Activated CD4-positive, alpha-beta T cell treated with anti-CD3 and anti-CD28 coated beads for 1 hour (primary cell): ENCODE measurements around the gene STARD3.

Experiments
- DNase-seq: peaks from one replicate; pipeline ENCODE4 v3.0.0-alpha.2; 2020

The STARD3 gene

DNA sequence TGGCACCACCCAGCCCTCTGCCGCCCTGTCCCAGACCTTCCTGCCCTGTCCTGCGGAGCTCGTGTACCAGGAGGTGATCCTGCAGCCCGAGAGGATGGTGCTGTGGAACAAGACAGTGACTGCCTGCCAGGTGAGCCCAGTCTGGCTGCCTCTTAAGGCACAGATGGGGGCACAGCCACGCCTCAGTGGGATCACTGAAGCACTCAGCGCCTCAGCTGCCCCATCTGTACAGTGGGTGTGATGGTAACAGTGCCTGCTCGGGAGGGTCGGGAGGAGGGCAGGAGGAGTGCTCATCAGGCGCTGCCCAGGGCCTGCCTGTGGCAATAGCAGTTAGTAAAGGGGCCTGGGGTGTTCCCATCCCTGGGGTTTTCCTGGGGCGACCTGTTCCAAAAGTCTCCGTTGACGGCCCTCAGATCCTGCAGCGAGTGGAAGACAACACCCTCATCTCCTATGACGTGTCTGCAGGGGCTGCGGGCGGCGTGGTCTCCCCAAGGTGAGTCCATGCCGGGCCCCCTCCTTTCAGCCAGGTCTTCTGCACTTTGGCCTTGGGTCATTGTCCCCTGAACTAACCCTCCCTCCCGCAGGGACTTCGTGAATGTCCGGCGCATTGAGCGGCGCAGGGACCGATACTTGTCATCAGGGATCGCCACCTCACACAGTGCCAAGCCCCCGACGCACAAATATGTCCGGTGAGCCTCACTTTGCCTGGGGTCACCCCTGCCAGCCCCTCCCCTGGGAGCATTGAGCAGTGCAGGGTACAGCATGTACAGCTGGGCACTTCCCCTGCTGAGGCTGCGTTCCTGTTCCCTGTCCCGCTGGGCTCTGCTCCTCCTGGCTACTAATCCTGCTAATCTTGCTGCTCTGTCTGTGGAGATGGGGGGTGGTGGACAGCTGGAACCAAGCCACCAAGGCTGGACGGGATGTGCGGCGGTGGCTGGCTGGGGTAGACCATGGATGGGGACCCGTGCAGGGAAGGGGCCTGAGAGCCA, 23.7 kb downstream of the STARD3 start:
- DNase-seq: no peak

DNA sequence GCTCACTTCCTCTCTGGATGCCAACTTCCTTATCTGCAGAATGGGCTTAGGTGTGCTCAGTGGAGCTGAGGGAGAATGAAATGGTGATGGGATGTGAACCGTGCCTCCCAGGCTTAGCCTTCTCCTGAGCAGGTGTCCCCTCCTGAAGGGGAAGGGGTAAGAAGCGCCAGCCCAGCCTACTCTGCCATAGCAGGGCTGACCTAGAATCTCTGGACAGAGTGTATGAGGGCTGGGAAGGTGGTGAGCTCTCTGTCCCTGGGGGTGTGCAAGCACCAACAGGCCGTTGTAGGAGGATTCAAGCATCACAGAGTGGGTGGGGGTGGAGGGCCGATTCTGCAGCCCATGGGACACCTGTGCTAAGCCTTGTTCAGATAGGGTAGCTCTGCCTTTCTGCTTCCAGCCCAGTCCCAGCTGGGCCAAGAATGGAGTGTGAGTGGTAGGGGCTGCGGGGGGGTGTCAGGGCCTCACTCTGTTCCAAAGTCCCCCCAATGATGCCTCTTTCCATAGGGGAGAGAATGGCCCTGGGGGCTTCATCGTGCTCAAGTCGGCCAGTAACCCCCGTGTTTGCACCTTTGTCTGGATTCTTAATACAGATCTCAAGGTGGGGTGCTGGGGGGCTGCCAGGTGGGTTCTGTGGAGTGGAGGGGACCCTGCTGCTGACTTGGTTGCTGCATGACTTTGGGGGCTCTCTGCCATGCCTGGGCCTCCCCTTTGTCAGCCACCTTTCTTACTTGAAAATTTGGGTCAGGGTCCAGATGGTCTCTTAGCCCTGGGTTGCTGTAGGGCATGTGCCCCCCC, 25.0 kb downstream of the STARD3 start:
- DNase-seq: no peak

DNA sequence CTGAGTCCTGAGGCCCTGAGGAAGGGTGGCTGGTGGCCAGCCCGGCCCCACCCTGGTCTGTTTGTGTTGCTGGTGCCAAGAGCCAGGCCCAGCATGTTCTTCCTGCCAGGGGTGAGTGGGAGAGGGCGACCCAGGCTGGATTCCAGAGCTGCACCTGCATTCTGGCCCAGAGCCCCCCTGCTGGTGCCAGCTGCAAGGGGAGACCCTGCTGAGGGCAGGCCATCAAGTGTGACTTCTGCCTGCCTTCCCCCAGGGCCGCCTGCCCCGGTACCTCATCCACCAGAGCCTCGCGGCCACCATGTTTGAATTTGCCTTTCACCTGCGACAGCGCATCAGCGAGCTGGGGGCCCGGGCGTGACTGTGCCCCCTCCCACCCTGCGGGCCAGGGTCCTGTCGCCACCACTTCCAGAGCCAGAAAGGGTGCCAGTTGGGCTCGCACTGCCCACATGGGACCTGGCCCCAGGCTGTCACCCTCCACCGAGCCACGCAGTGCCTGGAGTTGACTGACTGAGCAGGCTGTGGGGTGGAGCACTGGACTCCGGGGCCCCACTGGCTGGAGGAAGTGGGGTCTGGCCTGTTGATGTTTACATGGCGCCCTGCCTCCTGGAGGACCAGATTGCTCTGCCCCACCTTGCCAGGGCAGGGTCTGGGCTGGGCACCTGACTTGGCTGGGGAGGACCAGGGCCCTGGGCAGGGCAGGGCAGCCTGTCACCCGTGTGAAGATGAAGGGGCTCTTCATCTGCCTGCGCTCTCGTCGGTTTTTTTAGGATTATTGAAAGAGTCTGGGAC, 25.8 kb downstream of the STARD3 start:
- DNase-seq: no peak

DNA sequence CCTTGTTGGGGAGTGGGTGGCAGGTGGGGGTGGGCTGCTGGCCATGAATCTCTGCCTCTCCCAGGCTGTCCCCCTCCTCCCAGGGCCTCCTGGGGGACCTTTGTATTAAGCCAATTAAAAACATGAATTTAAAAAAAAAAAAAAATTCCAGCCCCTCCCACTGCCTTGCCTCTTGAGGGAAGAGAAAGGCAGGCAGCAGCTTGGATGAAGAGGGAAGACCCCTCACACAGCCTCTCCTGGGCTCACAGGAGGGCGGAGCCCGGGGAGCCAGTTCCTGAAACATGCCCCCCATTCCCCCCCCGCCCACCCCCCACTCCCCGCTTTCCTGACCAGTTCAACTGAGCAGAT, 26.4 kb downstream of the STARD3 start:
- DNase-seq: no peak

DNA sequence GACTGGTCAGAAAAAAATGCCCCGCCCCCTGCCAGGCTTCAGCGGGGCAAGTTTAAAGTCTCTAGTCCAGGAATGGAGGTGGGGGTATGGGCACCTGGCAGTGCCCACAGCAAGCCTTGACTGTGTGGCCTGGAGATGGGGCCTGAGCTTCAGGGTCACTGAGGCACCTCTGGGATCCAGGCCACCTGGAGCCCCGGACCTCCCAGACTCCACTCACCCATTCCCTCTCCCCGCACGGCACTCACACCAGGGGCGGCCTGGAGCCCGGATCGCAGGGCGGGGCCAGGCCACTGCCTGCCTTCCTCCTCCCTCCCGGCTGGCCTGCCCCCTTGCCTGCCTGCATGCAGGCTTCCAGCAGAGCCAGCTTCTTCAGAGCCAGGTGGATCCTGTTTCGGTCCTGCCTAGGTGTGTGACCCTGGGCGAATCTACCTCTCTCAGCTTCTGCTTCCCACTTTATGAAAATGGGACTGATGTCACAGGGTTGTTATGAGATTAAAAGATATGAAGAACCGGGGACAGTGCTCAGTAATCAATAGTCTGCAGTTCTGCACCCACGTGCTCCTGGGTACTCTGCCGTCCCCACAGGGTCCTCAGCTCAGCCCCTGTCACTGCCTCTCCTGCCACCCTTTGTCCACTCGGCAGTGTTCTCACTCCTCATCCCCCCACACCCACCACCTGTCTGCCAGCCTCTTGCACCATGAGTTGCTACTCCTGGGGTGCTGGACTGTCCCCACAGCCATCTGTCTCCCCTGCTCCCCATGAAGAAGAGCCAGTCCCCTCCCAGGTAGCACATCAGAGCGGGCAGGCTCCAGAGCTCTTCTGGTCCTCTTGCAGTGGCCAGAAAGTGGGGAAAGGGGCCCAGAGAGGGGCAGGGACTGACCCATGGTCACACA, 27.0 kb downstream of the STARD3 start:
- DNase-seq: no peak

DNA sequence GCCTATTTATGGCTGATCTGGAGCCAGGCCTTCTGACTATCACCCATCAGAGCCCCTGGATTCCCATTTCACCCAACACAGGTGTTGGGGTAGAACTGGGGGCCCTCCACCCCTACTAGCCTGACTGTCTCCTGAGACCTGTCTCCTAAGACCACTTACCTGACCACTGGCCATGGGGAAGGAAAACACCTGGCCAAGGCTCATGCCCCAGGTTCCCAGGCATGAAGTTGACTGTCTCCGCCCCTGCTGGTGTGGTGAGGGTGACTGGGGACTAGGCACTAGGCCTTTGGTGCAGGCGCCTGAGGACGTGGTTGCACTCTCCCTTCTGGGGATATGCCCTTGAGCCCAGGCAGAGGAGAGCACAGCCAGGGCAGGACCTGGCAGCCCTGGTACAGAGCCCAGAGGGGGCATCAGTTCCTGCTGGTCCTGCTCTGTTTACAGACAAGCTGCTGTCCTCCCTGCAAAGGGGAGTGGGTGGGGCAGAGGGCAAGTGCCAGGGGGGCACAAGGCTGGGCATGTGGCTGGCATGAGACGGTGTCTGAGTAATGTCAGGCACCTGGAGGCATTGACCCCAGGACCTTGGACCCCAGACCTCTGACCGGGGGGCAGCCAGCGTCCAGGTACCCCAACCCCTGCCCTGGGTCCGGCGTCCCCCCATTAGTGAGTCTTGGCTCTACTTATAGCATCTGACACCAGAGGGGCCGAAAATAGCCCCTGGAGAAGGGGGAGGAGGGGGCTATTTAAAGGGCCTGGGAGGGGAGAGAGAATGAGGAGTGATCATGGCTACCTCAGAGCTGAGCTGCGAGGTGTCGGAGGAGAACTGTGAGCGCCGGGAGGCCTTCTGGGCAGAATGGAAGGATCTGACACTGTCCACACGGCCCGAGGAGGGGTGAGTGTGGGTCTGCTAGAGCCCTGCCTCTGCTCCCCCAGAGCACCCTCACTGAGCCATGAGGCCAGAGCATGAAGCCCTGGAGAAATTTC, 27.9 kb downstream of the STARD3 start, which contains the start of gene TCAP:
Gene TCAP, plus strand, starts transcription at position 769 of the 981 bp plus-strand sequence. Its CDS starts 11 bp downstream, at position 780.
- no peak for DNase-seq

DNA sequence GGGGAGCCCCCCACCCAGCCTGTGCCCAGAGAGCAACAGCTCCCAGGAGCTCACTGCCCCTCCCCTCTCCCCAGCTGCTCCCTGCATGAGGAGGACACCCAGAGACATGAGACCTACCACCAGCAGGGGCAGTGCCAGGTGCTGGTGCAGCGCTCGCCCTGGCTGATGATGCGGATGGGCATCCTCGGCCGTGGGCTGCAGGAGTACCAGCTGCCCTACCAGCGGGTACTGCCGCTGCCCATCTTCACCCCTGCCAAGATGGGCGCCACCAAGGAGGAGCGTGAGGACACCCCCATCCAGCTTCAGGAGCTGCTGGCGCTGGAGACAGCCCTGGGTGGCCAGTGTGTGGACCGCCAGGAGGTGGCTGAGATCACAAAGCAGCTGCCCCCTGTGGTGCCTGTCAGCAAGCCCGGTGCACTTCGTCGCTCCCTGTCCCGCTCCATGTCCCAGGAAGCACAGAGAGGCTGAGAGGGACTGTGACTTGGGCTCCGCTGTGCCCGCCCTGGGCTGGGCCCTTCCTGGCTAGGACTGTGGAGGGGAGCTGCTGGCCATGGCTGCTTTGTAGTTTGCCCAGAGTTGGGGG, 28.8 kb downstream of the STARD3 start:
- no peak for DNase-seq

DNA sequence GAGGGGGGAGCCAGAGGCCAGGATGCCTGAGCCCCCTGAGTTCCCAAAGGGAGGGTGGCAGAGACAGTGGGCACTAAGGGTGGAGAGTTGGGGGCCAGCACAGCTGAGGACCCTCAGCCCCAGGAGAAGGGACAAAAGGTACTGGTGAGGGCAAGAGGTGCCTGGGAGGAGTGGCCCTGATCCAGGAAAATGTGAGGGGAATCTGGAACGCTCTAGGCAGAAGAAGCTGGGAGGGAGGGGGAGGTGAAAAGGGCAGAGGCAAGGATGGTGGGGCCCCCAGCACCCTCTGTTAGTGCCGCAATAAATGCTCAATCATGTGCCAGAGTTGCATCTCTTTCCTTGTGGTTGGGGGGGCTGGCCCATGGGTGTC, 29.3 kb downstream of the STARD3 start:
- no peak for DNase-seq

- DNase-seq: no peak
These were observed 29.8 kb downstream of the STARD3 start for GRCh38 chr17:39666601-39667261.

GRCh38 chr17:39667262-39667944, 30.5 kb downstream of the STARD3 start:
- DNase-seq: no peak

DNA sequence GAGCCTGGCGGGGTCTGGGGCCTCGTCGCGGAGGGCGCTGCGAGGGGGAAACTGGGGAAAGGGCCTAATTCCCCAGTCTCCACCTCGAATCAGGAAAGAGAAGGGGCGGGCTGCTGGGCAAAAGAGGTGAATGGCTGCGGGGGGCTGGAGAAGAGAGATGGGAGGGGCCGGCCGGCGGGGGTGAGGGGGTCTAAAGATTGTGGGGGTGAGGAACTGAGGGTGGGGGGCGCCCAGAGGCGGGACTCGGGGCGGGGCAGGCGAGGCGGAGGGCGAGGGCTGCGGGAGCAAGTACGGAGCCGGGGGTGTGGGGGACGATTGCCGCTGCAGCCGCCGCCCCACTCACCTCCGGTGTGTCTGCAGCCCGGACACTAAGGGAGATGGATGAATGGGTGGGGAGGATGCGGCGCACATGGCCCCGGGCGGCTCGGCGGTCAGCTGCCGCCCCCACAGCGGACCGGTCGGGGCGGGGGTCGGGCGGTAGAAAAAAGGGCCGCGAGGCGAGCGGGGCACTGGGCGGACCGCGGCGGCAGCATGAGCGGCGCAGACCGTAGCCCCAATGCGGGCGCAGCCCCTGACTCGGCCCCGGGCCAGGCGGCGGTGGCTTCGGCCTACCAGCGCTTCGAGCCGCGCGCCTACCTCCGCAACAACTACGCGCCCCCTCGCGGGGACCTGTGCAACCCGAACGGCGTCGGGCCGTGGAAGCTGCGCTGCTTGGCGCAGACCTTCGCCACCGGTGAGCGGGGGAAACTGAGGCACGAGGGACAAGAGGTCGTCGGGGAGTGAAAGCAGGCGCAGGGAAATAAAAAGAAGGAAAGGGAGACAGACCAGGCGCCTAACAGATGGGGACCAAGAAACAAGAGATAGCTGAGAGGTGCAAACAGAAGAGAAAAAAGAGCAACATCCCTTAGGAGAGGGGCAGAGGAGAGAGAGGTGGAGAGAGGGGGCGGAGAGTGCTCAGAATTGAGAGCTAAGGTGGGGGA, 31.3 kb downstream of the STARD3 start, which contains the start of gene PNMT:
Gene PNMT, plus strand, starts transcription at position 509 of the 980 bp plus-strand sequence. Its CDS starts 23 bp downstream, at position 532.
- DNase-seq: peak; percentile 54

GRCh38 chr17:39669897-39670735, 33.2 kb downstream of the STARD3 start:
- DNase-seq: no peak

DNA sequence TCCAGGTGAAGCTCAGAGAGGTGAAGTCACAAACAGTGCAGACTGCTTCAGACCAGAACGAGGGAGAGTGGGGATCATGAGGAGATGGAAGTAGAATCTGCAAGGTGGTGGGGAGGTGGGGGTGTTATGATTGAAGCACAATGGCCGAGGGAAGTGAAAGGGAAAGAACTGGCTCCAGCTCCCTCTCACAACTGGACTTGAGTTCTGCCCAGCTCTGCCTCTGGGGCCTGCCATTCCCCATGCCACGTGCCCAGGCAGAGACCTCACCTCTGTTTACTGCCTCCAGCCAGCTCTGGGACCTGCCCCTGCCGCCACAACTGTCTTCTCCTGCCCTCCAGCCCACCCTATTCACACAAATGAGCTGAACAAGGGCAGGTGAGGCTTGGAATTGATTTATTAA, 33.8 kb downstream of the STARD3 start:
- no peak for DNase-seq

- DNase-seq: no peak
These were observed 34.9 kb downstream of the STARD3 start for GRCh38 chr17:39671651-39672521.

DNA sequence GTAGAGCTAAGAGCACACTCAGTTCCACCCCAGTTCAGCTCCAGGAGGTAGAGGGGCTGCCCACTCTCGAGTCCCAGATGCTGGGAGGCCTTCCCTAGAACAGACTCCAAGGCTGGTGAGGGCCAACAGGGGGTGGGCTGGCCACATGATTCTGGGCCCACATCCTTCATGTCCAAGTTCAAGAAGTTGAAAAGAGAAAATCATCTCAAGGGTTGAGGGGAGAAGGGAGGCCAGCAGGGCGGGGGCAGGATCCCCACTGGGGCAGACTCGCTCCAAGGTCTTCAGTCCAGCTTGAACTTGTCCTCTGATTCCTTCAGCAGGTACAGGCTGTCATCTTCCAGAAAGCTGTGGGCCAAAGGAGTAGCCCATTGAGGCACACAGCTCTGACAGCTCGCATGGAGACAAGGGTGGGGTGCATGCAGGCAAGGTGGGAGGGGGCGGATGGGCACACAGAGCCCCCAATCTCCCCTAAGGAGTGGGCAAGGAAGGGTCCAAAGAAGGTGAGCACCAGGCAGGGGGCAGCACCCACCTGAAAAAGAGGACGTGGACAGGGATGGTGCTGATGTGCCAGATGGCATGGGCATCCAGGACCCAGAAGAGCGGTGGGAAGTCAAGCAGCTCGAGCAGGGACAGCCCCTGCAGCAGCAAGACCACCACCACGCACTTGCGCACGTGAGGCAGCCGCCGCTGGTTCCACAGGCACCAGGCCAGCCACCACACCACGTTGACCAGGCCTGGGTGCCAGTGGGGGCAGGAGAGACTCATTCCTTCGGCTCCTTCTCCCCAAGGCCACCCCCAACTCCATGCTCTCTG, 35.8 kb downstream of the STARD3 start:
- DNase-seq: no peak
